Measurements from ENCODE around the gene PRTG.

The PRTG gene

GRCh38 chr15:55654561-55655031 lies 88.4 kb downstream of the PRTG start:
- H3K79me1 ChIP-seq (replicated peaks; ENCODE audit: low read length, poor library complexity, severe bottlenecking) = peaks cover 1% of the 10 kb centered on the region
- H2BK120ac ChIP-seq (ENCODE audit: low read depth, low read length) = no peak overlapping the region
- 32% methylated on average over 4 of the region's 4 CpGs for WGBS
- H3K4me1 ChIP-seq (ENCODE audit: control insufficient read depth, insufficient read depth, low read depth, low read length) = no peaks in the 10 kb centered on the region
- H2BK5ac ChIP-seq (ENCODE audit: low read depth, low read length, poor library complexity, severe bottlenecking) = no peak overlapping the region
- no peak overlapping the region for H4K91ac ChIP-seq (ENCODE audit: low read length)
- no peaks in the 10 kb centered on the region for H3K9me3 ChIP-seq (ENCODE audit: control insufficient read depth, low read length)
- H2AFZ ChIP-seq (ENCODE audit: low read depth, low read length) = no peak overlapping the region
- no peak overlapping the region for H3K27ac ChIP-seq (ENCODE audit: low read length, poor library complexity, severe bottlenecking)
- no peak overlapping the region for H2BK12ac ChIP-seq (ENCODE audit: low read length in 2 of 2)
- H3K27me3 ChIP-seq (ENCODE audit: control insufficient read depth in 1 of 2, insufficient read depth in 1 of 2, low read length in 2 of 2) = no peaks in the 10 kb centered on the region
- no peak overlapping the region for H2AK5ac ChIP-seq (ENCODE audit: low read length, severe bottlenecking)
- H3K18ac ChIP-seq (ENCODE audit: low read depth in 1 of 2, low read length in 2 of 2) = no peak overlapping the region
- DNase-seq = peak; percentile 45
- no peak overlapping the region for H3K4ac ChIP-seq (ENCODE audit: low read depth in 1 of 2, low read length in 2 of 2)
- no peak overlapping the region for H3K9ac ChIP-seq (ENCODE audit: low read length)
- no peak overlapping the region for H4K8ac ChIP-seq (ENCODE audit: low read length)
- no peak overlapping the region for H3K4me3 ChIP-seq (ENCODE audit: insufficient read depth in 1 of 2, low read depth in 1 of 2, low read length in 2 of 2)
- no peak overlapping the region for H3K4me2 ChIP-seq (ENCODE audit: low read length, poor library complexity, severe bottlenecking)
- H3K14ac ChIP-seq (ENCODE audit: low read length in 2 of 2) = no peak overlapping the region
- no peaks in the 10 kb centered on the region for H3K36me3 ChIP-seq (ENCODE audit: control insufficient read depth in 1 of 2, insufficient read depth in 2 of 2, low read depth in 1 of 2, low read length in 2 of 2)
- no peak overlapping the region for H3K23ac ChIP-seq (ENCODE audit: low read length in 2 of 2)
- H2BK15ac ChIP-seq (ENCODE audit: low read depth, poor library complexity, severe bottlenecking) = no peak overlapping the region

DNA sequence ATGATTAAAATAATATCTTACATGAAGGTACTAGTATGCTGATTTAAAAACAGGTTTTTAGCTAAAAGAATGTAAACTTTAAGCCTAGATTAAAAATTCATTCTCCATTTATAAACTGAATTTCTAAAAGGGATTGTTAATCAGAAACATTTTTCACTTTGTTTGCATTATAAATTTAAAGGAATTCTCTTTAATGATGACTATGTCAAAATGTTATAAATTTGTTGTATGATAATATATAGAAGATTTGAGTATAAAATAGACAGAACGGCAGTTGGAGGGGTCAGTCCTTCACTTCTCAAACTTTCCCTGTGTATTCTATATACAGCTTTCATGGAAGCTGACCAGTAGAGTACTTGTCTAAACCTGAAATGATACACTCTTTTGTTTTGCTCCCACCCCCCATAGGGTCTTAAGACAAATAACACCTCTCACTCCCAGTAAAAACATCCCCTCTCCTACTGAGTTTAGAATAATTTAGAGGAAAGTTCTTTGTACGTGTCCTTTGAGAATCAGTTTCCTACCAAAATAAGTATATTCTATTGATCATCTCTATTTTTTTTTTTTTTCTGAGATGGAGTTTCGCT lies 90.0 kb downstream of the PRTG start:
- no peaks in the 10 kb centered on the region for H3K9me3 ChIP-seq (ENCODE audit: control insufficient read depth, low read length)
- DNase-seq = no peak
- no peak overlapping the region for H3K4me2 ChIP-seq (ENCODE audit: low read length, poor library complexity, severe bottlenecking)
- no peak overlapping the region for H3K14ac ChIP-seq (ENCODE audit: low read length in 2 of 2)
- no peak overlapping the region for H2BK5ac ChIP-seq (ENCODE audit: low read depth, low read length, poor library complexity, severe bottlenecking)
- no peak overlapping the region for H2AK5ac ChIP-seq (ENCODE audit: low read length, severe bottlenecking)
- H3K9ac ChIP-seq (ENCODE audit: low read length) = no peak overlapping the region
- H3K27ac ChIP-seq (ENCODE audit: low read length, poor library complexity, severe bottlenecking) = no peak overlapping the region
- H3K27me3 ChIP-seq (ENCODE audit: control insufficient read depth in 1 of 2, insufficient read depth in 1 of 2, low read length in 2 of 2) = no peaks in the 10 kb centered on the region
- peaks cover 1% of the 10 kb centered on the region for H3K79me1 ChIP-seq (replicated peaks; ENCODE audit: low read length, poor library complexity, severe bottlenecking)
- no peak overlapping the region for H3K18ac ChIP-seq (ENCODE audit: low read depth in 1 of 2, low read length in 2 of 2)
- H3K4me1 ChIP-seq (ENCODE audit: control insufficient read depth, insufficient read depth, low read depth, low read length) = no peaks in the 10 kb centered on the region
- WGBS = 100% methylated on average over 1 of the region's 3 CpGs
- H2AFZ ChIP-seq (ENCODE audit: low read depth, low read length) = no peak overlapping the region
- no peak overlapping the region for H3K4ac ChIP-seq (ENCODE audit: low read depth in 1 of 2, low read length in 2 of 2)
- H3K36me3 ChIP-seq (ENCODE audit: control insufficient read depth in 1 of 2, insufficient read depth in 2 of 2, low read depth in 1 of 2, low read length in 2 of 2) = no peaks in the 10 kb centered on the region
- no peak overlapping the region for H3K23ac ChIP-seq (ENCODE audit: low read length in 2 of 2)
- H2BK15ac ChIP-seq (ENCODE audit: low read depth, poor library complexity, severe bottlenecking) = no peak overlapping the region
- no peak overlapping the region for H2BK12ac ChIP-seq (ENCODE audit: low read length in 2 of 2)
- no peak overlapping the region for H4K91ac ChIP-seq (ENCODE audit: low read length)
- H2BK120ac ChIP-seq (ENCODE audit: low read depth, low read length) = no peak overlapping the region
- no peak overlapping the region for H3K4me3 ChIP-seq (ENCODE audit: insufficient read depth in 1 of 2, low read depth in 1 of 2, low read length in 2 of 2)
- no peak overlapping the region for H4K8ac ChIP-seq (ENCODE audit: low read length)

- H3K4me1 ChIP-seq (ENCODE audit: control insufficient read depth, insufficient read depth, low read depth, low read length) = no peaks in the 10 kb centered on the region
- no peaks in the 10 kb centered on the region for H3K36me3 ChIP-seq (ENCODE audit: control insufficient read depth in 1 of 2, insufficient read depth in 2 of 2, low read depth in 1 of 2, low read length in 2 of 2)
- no peak overlapping the region for H2BK120ac ChIP-seq (ENCODE audit: low read depth, low read length)
- H2AK5ac ChIP-seq (ENCODE audit: low read length, severe bottlenecking) = no peak overlapping the region
- no peak overlapping the region for H3K4me2 ChIP-seq (ENCODE audit: low read length, poor library complexity, severe bottlenecking)
- peak; percentile 25 for DNase-seq
- H2BK12ac ChIP-seq (ENCODE audit: low read length in 2 of 2) = no peak overlapping the region
- no peak overlapping the region for H3K9ac ChIP-seq (ENCODE audit: low read length)
- H3K4me3 ChIP-seq (ENCODE audit: insufficient read depth in 1 of 2, low read depth in 1 of 2, low read length in 2 of 2) = no peak overlapping the region
- no peak overlapping the region for H2AFZ ChIP-seq (ENCODE audit: low read depth, low read length)
- no peak overlapping the region for H3K18ac ChIP-seq (ENCODE audit: low read depth in 1 of 2, low read length in 2 of 2)
- peaks cover 1% of the 10 kb centered on the region for H3K79me1 ChIP-seq (replicated peaks; ENCODE audit: low read length, poor library complexity, severe bottlenecking)
- H3K27ac ChIP-seq (ENCODE audit: low read length, poor library complexity, severe bottlenecking) = no peak overlapping the region
- H3K14ac ChIP-seq (ENCODE audit: low read length in 2 of 2) = no peak overlapping the region
- H3K27me3 ChIP-seq (ENCODE audit: control insufficient read depth in 1 of 2, insufficient read depth in 1 of 2, low read length in 2 of 2) = no peaks in the 10 kb centered on the region
- H4K91ac ChIP-seq (ENCODE audit: low read length) = no peak overlapping the region
- WGBS = 23% methylated on average over 4 of the region's 7 CpGs
- no peak overlapping the region for H4K8ac ChIP-seq (ENCODE audit: low read length)
- no peak overlapping the region for H2BK5ac ChIP-seq (ENCODE audit: low read depth, low read length, poor library complexity, severe bottlenecking)
- no peaks in the 10 kb centered on the region for H3K9me3 ChIP-seq (ENCODE audit: control insufficient read depth, low read length)
- H2BK15ac ChIP-seq (ENCODE audit: low read depth, poor library complexity, severe bottlenecking) = no peak overlapping the region
- H3K4ac ChIP-seq (ENCODE audit: low read depth in 1 of 2, low read length in 2 of 2) = peak overlapping the region in 1 of 2 experiments; percentile 37
- no peak overlapping the region for H3K23ac ChIP-seq (ENCODE audit: low read length in 2 of 2)
Observed at GRCh38 chr15:55652359-55652758, 90.6 kb downstream of the PRTG start.

GRCh38 chr15:55649058-55649423 lies 93.9 kb downstream of the PRTG start:
- no peak overlapping the region for H3K18ac ChIP-seq (ENCODE audit: low read depth in 1 of 2, low read length in 2 of 2)
- H2AK5ac ChIP-seq (ENCODE audit: low read length, severe bottlenecking) = no peak overlapping the region
- H3K4me3 ChIP-seq (ENCODE audit: insufficient read depth in 1 of 2, low read depth in 1 of 2, low read length in 2 of 2) = no peak overlapping the region
- H4K8ac ChIP-seq (ENCODE audit: low read length) = no peak overlapping the region
- H2BK5ac ChIP-seq (ENCODE audit: low read depth, low read length, poor library complexity, severe bottlenecking) = no peak overlapping the region
- no peak overlapping the region for H2BK15ac ChIP-seq (ENCODE audit: low read depth, poor library complexity, severe bottlenecking)
- H3K23ac ChIP-seq (ENCODE audit: low read length in 2 of 2) = no peak overlapping the region
- peak; percentile 77 for DNase-seq
- no peaks in the 10 kb centered on the region for H3K36me3 ChIP-seq (ENCODE audit: control insufficient read depth in 1 of 2, insufficient read depth in 2 of 2, low read depth in 1 of 2, low read length in 2 of 2)
- peaks cover 1% of the 10 kb centered on the region for H3K79me1 ChIP-seq (replicated peaks; ENCODE audit: low read length, poor library complexity, severe bottlenecking)
- H3K4me1 ChIP-seq (ENCODE audit: control insufficient read depth, insufficient read depth, low read depth, low read length) = no peaks in the 10 kb centered on the region
- H2AFZ ChIP-seq (ENCODE audit: low read depth, low read length) = no peak overlapping the region
- H2BK120ac ChIP-seq (ENCODE audit: low read depth, low read length) = no peak overlapping the region
- no peak overlapping the region for H3K27ac ChIP-seq (ENCODE audit: low read length, poor library complexity, severe bottlenecking)
- H4K91ac ChIP-seq (ENCODE audit: low read length) = no peak overlapping the region
- WGBS = no CpG with 5 or more reads among the region's 1 CpG
- no peak overlapping the region for H2BK12ac ChIP-seq (ENCODE audit: low read length in 2 of 2)
- H3K14ac ChIP-seq (ENCODE audit: low read length in 2 of 2) = no peak overlapping the region
- H3K9ac ChIP-seq (ENCODE audit: low read length) = no peak overlapping the region
- no peak overlapping the region for H3K4me2 ChIP-seq (ENCODE audit: low read length, poor library complexity, severe bottlenecking)
- H3K27me3 ChIP-seq (ENCODE audit: control insufficient read depth in 1 of 2, insufficient read depth in 1 of 2, low read length in 2 of 2) = no peaks in the 10 kb centered on the region
- no peak overlapping the region for H3K4ac ChIP-seq (ENCODE audit: low read depth in 1 of 2, low read length in 2 of 2)
- H3K9me3 ChIP-seq (ENCODE audit: control insufficient read depth, low read length) = no peaks in the 10 kb centered on the region

Measured in mesenchymal stem cell (in vitro differentiated cells and primary cell).